GM18858 (cell line): ENCODE data around the gene CSTPP1.
A peak's percentile ranks its signal among the peaks of the same experiment; 100 is the strongest.

ENCODE experiments used
- ATAC-seq: cut with Tn5 transposase; IDR thresholded peaks from one replicate; pipeline ENCODE4 v1.9.1; 2021; ENCODE audit not compliant: unreplicated experiment

The CSTPP1 gene

GRCh38 chr11:47124675-47125074, 188.1 kb downstream of the CSTPP1 start:
- no peak for ATAC-seq

- ATAC-seq = no peak
Measured at GRCh38 chr11:47125083-47125482, 188.5 kb downstream of the CSTPP1 start.

- ATAC-seq = no peak
Measured at GRCh38 chr11:47127213-47127612, 190.7 kb downstream of the CSTPP1 start.

- no peak for ATAC-seq
Measured at GRCh38 chr11:47130543-47130942, 194.0 kb downstream of the CSTPP1 start.

GRCh38 chr11:47131136-47131535, 194.6 kb downstream of the CSTPP1 start:
- ATAC-seq = no peak

GRCh38 chr11:47132490-47132889, 195.9 kb downstream of the CSTPP1 start:
- ATAC-seq = no peak

GRCh38 chr11:47132981-47133380, 196.4 kb downstream of the CSTPP1 start:
- no peak for ATAC-seq

- ATAC-seq = no peak
Measured at GRCh38 chr11:47136327-47136726, 199.8 kb downstream of the CSTPP1 start.

GRCh38 chr11:47136921-47137320, 200.4 kb downstream of the CSTPP1 start:
- ATAC-seq = no peak

GRCh38 chr11:47137476-47137875, 200.9 kb downstream of the CSTPP1 start:
- ATAC-seq = no peak

- ATAC-seq = no peak
Measured at GRCh38 chr11:47139878-47140277, 203.3 kb downstream of the CSTPP1 start.

GRCh38 chr11:47143322-47143721, 206.8 kb downstream of the CSTPP1 start:
- no peak for ATAC-seq

- ATAC-seq = no peak
Measured at GRCh38 chr11:47144541-47144940, 208.0 kb downstream of the CSTPP1 start.

- ATAC-seq = no peak
Measured at GRCh38 chr11:47147250-47147649, 210.7 kb downstream of the CSTPP1 start.

GRCh38 chr11:47147681-47148080, 211.1 kb downstream of the CSTPP1 start:
- no peak for ATAC-seq

GRCh38 chr11:47148270-47148669, 211.7 kb downstream of the CSTPP1 start:
- no peak for ATAC-seq

- no peak for ATAC-seq
Measured at GRCh38 chr11:47148903-47149531, 212.5 kb downstream of the CSTPP1 start.

GRCh38 chr11:47149782-47150181, 213.2 kb downstream of the CSTPP1 start:
- ATAC-seq = no peak

- ATAC-seq = no peak
Measured at GRCh38 chr11:47152126-47152952, 215.8 kb downstream of the CSTPP1 start.

GRCh38 chr11:47152953-47153950, 216.7 kb downstream of the CSTPP1 start:
- ATAC-seq = peak; percentile 42
